Ishikawa (cell line): ENCODE data around the gene BEX5.
"Not testable (repeated sequence)": the region's sequence is repeated elsewhere in the genome, so short reads cannot be mapped to it uniquely, and the experiment has no call there.

Source experiments
- CEBPB ChIP-seq: IDR thresholded peaks from 2 replicates; pipeline ENCODE4 v1.6.1; 2012
- CREB1 ChIP-seq: IDR thresholded peaks from 2 replicates; pipeline ENCODE4 v1.6.1; 2012; ENCODE audit warnings: low read depth
- EGR1 ChIP-seq: IDR thresholded peaks from 2 replicates; pipeline ENCODE4 v1.6.1; 2012
- EP300 ChIP-seq: IDR thresholded peaks from 2 replicates; pipeline ENCODE4 v1.6.1; 2012; ENCODE audit warnings: borderline replicate concordance
- FOXM1 ChIP-seq: IDR thresholded peaks from 2 replicates; pipeline ENCODE4 v1.6.1; 2012; ENCODE audit warnings: low read depth, borderline replicate concordance
- NFIC ChIP-seq: IDR thresholded peaks from 2 replicates; pipeline ENCODE4 v1.6.1; 2012
- RAD21 ChIP-seq: IDR thresholded peaks from 2 replicates; pipeline ENCODE4 v1.6.1; 2012; ENCODE audit warnings: low read depth
- REST ChIP-seq: IDR thresholded peaks from 2 replicates; pipeline ENCODE4 v1.6.1; 2012; ENCODE audit warnings: low read depth, mild to moderate bottlenecking
- TAF1 ChIP-seq: IDR thresholded peaks from 2 replicates; pipeline ENCODE4 v1.6.1; 2012; ENCODE audit warnings: low read depth, mild to moderate bottlenecking
- TCF12 ChIP-seq: IDR thresholded peaks from 2 replicates; pipeline ENCODE4 v1.6.1; 2012; ENCODE audit warnings: low read depth
- USF1 ChIP-seq: IDR thresholded peaks from 2 replicates; pipeline ENCODE4 v1.6.1; 2012
- YY1 ChIP-seq: IDR thresholded peaks from 2 replicates; pipeline ENCODE4 v1.6.1; 2012; ENCODE audit warnings: low read depth
- ZBTB7A ChIP-seq: IDR thresholded peaks from 2 replicates; pipeline ENCODE4 v1.6.1; 2012; ENCODE audit warnings: low read depth
- TF ChIP-seq, protein P1 (sequence below): IDR thresholded peaks from 2 replicates; pipeline ENCODE4 v1.6.1; 2012

DNA sequence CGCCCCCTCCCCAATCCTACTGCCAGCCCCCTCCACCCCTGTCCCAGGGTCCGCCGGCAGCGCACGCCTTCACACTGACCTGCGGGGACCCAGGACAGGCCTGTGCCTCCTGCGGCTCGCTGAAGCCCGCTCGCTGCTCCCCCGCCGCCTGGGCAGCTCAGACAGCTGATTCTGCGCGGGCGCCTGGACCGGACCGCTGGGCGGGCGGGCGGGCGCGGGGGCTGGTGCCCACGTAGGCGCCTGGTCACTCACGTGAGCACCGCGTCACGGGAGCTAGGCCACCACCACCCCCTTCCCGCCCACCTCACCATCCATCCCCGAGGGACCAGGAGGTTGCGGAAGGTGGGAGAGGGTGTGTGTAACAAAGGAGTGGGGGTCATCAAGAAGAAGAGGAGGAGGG is 13.5 kb downstream of the BEX5 start, which contains the start of gene TCEAL6:
- TF ChIP-seq CREB1, CEBPB, TCF12, REST, YY1, EP300, RAD21, EGR1, TAF1, ZBTB7A, NFIC, USF1, FOXM1: not testable (repeated sequence)
- TF ChIP-seq, protein P1, sequence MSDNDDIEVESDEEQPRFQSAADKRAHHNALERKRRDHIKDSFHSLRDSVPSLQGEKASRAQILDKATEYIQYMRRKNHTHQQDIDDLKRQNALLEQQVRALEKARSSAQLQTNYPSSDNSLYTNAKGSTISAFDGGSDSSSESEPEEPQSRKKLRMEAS: not testable (repeated sequence)
